Measurements from ENCODE around the gene AUP1.

Gene AUP1

DNA sequence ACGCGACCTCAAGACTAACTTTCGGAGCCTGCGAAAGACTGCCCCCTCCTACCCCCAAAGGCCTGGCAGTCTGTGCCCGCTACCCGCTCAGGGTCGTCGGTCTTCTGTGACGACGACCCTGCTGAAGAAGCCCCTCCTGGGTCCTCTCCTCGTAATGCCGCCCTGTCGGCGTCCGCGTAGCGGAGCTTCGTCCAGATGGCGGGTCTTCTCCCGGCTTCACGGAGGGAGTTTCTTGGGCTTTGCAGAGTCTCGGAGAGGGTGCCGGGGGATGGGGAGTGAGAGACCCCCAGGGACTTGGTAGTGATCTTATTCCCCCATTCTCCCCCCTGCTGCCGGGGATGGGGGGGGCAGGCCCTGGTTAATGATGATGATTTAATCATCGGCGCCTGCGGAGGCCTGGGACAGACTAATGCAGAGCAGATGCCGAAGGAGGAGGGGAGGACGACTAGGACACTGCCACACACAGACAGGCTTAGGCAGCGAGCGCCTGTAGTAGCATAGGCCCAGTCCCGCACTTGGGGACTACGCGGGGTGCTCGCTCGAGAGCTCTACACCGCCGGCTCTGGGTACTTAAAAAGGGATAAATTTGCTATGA lies 21.5 kb downstream of the AUP1 start:
- TF ChIP-seq, protein P1, sequence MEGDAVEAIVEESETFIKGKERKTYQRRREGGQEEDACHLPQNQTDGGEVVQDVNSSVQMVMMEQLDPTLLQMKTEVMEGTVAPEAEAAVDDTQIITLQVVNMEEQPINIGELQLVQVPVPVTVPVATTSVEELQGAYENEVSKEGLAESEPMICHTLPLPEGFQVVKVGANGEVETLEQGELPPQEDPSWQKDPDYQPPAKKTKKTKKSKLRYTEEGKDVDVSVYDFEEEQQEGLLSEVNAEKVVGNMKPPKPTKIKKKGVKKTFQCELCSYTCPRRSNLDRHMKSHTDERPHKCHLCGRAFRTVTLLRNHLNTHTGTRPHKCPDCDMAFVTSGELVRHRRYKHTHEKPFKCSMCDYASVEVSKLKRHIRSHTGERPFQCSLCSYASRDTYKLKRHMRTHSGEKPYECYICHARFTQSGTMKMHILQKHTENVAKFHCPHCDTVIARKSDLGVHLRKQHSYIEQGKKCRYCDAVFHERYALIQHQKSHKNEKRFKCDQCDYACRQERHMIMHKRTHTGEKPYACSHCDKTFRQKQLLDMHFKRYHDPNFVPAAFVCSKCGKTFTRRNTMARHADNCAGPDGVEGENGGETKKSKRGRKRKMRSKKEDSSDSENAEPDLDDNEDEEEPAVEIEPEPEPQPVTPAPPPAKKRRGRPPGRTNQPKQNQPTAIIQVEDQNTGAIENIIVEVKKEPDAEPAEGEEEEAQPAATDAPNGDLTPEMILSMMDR (IDR thresholded peaks at IDR 0.05; ENCODE audit: low read depth, low read length): no peak
- DNase-seq (ENCODE audit: low read depth in 2 of 2): peak; percentile 41 to 46
- peak overlapping the region; percentile 97 for H3K4me3 ChIP-seq (replicated peaks in 1 of 2; ENCODE audit: low read depth in 2 of 2, low read length in 2 of 2)

DNA sequence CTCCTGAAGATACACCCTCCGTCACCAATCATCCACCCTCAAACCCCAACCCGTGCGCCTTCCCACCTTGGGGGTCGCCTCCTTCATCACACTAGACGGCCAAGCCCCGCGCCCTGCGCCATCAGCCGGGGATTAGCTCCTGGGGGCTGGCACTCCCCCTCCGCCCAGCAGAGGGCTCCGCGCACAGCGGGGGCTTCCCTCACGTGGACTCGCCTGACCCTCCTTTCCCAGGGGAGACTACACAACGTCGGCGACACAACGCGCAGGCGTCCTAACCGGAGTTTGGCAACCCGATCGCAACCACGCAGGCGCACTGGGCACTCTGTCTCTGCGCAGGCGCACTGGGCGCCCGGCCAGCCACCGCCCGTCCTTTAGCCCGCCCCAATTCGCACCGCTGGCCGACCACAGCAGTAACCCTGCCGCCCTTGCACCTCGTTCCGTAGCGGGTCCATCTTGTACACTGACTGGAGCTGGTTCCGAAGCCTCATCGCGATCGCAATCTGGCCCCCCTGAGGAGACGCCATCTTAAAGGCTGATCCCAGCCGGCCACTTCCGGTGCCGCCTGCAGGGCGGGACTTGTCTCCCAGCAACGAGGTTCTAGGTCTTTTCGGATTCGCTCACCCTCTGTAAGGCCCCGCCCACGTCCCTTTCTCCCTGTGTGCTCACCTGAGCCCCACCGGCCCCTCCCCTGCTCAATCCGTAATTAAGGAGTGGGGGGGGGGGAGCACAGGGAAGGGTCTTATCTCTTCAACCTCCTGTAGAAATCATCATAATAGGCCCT lies 22.2 kb downstream of the AUP1 start, which contains the start of gene PCGF1:
TSS of gene PCGF1 (minus strand) at position 551 of the 781 bp plus-strand sequence. CDS start at position 524, 27 bp downstream.
- H3K4me3 ChIP-seq (replicated peaks in 1 of 2; ENCODE audit: low read depth in 2 of 2, low read length in 2 of 2): peak within 1 kb of the TSS; percentile 97
- peak; percentile 98 to 99 for DNase-seq (ENCODE audit: low read depth in 2 of 2)
- TF ChIP-seq, protein P1 (IDR thresholded peaks at IDR 0.05; ENCODE audit: low read depth, low read length): peak; percentile 30

DNA sequence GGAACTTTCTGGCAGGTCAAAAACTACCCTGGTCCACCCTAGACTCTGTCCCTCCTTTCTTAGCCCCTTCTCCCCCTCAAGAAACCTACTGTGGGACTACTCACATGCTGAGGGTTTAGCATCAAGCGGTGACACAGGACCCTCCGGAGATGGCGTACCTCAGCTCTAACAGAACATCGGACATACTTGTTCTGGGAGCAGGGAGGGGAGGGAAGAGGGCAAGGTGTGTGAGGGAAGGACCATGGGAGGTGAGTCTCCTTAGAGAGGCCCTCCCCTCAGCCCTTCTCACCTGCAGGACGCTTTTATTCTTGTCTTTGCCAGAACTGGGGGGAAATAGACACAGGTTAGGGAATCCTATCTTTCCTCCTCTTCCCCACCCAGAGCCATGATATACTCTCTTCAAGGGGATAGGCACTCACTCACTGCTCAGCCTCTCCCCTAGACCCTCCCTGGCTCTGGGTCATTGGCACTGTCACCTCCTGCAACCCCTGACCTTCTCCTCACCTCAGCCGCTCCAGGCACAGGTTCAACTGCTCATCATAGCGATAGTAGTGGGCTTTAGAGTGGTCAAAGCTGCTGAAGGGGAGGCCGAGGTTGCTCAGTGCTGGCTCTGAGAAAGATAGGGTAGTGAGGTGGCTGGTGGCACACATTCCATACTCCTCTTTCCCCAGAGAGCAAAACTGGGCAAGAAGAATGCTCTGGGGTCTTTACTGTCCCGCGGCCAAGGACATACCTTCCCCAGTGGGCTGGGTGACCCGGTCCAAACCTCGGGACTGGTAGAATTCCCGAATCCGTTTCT lies 23.9 kb downstream of the AUP1 start:
- peak overlapping the region; percentile 13 to 17 for H3K4me3 ChIP-seq (replicated peaks in 1 of 2; ENCODE audit: low read depth in 2 of 2, low read length in 2 of 2)
- TF ChIP-seq, protein P1 (IDR thresholded peaks at IDR 0.05; ENCODE audit: low read depth, low read length): no peak
- DNase-seq (ENCODE audit: low read depth in 2 of 2): no peak

DNA sequence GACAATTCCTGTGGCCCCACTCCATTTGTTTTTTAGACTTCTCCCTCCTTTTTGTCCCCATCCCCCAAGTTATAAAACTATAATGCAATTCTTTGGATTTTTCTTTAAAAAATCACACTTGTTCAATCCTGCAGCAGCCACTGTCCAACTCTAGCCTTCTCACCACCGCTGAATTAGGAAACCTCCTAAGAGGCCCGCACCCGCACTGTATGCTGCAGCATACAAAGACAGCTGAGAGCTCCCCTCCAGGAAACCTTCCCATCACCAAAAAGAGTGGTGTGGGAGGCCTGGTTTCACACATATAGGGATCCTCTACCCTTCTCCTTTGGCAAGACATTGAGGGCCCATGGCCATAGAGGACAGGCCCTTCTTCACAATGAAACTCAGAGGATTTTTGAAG lies 24.9 kb downstream of the AUP1 start:
- peak overlapping the region; percentile 67 to 69 for H3K4me3 ChIP-seq (replicated peaks in 1 of 2; ENCODE audit: low read depth in 2 of 2, low read length in 2 of 2)
- DNase-seq (ENCODE audit: low read depth in 2 of 2): peak in 1 of 2 donors; percentile 22
- TF ChIP-seq, protein P1 (IDR thresholded peaks at IDR 0.05; ENCODE audit: low read depth, low read length): no peak

DNA sequence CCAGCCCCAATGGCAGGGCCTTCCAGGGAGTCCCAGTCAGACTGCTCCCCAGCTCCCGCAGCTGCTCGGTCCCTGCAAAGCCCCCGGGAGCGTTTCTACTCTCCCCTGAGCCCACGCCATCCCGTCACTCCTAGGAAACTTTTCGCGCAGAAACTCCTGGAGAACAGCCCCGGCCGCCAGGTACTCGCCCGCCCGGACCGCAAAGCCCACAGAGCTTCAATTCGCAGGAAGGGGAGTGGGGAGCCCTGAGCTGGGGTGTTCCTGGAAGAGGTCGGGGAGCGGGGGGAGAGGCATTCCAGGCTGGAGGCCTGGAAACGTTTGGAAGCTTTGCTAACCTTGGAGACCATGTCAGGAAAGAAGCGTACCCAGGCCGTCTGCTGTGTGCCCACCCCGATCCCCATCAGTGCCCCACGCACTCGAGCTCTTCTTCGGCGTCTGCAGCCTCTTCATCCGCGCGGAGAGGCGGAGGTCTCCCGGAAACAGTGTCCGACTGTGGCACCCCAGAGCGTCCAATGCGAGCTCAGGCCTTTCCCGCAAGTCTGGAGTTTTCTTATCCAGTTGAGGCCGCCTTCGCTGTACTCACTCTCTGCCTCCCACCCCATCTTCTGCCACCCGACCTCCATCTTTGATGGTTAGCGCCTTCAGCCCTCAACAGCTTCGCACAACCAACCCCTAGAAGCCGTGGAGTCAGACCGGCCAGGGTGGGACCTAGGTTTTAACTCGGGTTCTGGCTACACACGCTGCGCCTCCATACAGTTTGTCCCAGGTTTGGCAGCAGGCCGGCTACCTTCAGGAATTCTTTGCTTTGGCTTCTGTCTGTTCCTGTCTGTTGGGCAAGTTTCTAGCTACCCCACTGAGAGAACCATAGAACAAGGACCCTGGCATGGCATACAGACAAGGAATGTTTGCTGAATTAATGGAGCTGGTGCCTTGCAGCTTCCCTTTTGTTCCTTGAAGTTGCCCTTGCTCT lies 25.7 kb downstream of the AUP1 start:
- TF ChIP-seq, protein P1 (IDR thresholded peaks at IDR 0.05; ENCODE audit: low read depth, low read length): no peak
- peak overlapping the region; percentile 67 to 69 for H3K4me3 ChIP-seq (replicated peaks in 1 of 2; ENCODE audit: low read depth in 2 of 2, low read length in 2 of 2)
- DNase-seq (ENCODE audit: low read depth in 2 of 2): peak; percentile 38 to 56
